ENCODE measurements around the gene MAML3. TPM values are rescaled to one million over a fixed set of nuclear protein-coding genes. Genes with fewer than 3 reads are reported as not detected.

The MAML3 gene
- total RNA-seq, 2 donors from 2014 or later = 2.6 to 5.8 TPM

DNA sequence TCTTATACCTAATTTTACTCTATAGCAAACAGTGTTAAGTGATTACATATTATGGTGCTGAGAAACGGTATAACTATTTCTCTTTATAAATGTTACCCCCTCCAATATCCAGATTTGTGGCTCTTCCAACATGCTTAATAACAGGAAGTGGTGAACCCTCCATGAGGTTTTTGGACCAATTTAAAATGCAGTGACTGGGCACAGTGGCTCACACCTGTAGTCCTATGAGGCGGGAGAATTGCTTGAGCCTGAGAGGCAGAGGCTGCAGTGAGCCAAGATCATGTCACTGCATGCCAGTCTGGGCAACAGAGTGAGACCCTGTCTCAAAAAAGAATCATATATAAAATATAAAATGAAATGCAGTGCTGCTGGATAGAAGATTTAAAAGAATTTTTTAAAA is 351.1 kb downstream of the MAML3 start:
- peaks cover 0 to 5% of the 10 kb centered on the region in 2 donors for H3K4me1 ChIP-seq
- H3K4me3 ChIP-seq = no peak overlapping the region
- no peak for DNase-seq (ENCODE audit: low spot score)
- H3K27me3 ChIP-seq = no peaks in the 10 kb centered on the region
- H3K9me3 ChIP-seq = no peaks in the 10 kb centered on the region
- no peaks in the 10 kb centered on the region for H3K36me3 ChIP-seq
- TF ChIP-seq, protein P1, sequence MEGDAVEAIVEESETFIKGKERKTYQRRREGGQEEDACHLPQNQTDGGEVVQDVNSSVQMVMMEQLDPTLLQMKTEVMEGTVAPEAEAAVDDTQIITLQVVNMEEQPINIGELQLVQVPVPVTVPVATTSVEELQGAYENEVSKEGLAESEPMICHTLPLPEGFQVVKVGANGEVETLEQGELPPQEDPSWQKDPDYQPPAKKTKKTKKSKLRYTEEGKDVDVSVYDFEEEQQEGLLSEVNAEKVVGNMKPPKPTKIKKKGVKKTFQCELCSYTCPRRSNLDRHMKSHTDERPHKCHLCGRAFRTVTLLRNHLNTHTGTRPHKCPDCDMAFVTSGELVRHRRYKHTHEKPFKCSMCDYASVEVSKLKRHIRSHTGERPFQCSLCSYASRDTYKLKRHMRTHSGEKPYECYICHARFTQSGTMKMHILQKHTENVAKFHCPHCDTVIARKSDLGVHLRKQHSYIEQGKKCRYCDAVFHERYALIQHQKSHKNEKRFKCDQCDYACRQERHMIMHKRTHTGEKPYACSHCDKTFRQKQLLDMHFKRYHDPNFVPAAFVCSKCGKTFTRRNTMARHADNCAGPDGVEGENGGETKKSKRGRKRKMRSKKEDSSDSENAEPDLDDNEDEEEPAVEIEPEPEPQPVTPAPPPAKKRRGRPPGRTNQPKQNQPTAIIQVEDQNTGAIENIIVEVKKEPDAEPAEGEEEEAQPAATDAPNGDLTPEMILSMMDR (IDR thresholded peaks at IDR 0.05) = no peak
- H3K27ac ChIP-seq = no peak overlapping the region

DNA sequence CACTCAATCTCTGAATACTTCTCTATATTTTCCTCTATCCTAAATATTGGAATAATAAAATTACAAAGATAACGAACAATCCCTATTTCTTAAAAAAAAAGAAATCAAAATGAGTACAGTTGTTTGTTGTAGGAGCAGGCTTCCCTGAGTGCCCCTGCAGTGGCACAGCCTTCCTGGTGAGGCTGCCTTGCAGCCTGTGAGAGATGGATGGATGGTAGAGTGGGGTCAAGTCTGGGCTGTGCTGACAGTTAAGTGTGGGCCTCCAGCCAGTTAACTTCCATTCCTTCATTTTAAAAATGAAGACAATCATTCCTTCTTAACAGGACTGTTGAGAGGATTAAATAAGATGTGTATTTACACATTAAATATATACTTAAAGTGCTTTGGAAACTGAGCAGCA is 351.5 kb downstream of the MAML3 start:
- Histone ChIP-seq H3K36me3 (no peaks in the 10 kb centered on the region), H3K4me1 (peaks cover 0 to 5% of the 10 kb centered on the region in 2 donors)
- TF ChIP-seq, protein P1 (IDR thresholded peaks at IDR 0.05) = no peak

DNA sequence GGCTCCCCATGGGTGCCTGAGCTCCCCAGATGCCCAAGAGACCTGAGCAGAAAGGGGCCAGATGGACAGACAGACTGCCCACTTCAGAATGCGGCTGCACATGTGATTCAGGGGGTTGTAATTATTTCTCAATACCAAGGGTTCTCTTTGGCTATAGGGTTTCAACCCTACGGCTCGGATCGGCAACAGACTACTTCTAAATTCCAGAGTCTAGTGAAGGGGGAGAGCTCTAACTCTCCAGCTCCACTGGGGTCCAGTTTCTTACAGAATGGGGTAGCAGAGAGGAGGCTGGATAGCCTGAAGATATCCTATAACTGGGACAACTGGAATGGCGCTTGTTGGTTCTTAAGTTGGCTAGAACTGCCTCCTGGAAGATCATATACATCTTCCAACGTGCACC is 352.1 kb downstream of the MAML3 start:
- Histone ChIP-seq H3K4me3 (no peak overlapping the region), H3K36me3 (no peaks in the 10 kb centered on the region), H3K27ac (no peak overlapping the region), H3K27me3 (no peaks in the 10 kb centered on the region), H3K9me3 (no peaks in the 10 kb centered on the region), H3K4me1 (peaks cover 0 to 5% of the 10 kb centered on the region in 2 donors)
- DNase-seq (ENCODE audit: low spot score) = no peak
- TF ChIP-seq, protein P1 (IDR thresholded peaks at IDR 0.05) = no peak

More for the DNA sequence above, 351.5 kb downstream of the MAML3 start:
- Histone ChIP-seq H3K27me3 (no peaks in the 10 kb centered on the region), H3K9me3 (no peaks in the 10 kb centered on the region), H3K27ac (no peak overlapping the region), H3K4me3 (no peak overlapping the region)
- DNase-seq (ENCODE audit: low spot score) = no peak

DNA sequence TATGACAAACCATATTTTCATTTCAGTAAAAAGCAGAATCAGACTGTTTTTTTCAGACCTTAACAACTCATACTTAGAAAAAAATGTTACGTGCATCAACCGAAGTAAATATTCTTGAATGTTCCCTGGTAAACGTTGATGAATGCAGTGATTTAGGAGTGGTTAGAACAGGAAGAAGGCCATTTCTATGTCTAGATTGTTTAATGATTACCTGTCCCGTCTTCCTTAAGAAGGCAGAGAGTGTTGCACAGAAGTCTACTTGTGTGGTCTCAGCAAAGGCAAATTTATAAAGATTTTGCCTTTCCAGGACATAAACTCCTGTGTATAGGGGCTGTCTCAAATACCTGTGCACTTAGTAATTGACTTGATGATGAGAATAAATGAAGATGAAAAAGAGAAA is 353.9 kb downstream of the MAML3 start:
- H3K36me3 ChIP-seq = no peaks in the 10 kb centered on the region
- no peaks in the 10 kb centered on the region for H3K9me3 ChIP-seq
- TF ChIP-seq, protein P1 (IDR thresholded peaks at IDR 0.05) = no peak
- H3K27ac ChIP-seq = no peak overlapping the region
- no peak for DNase-seq (ENCODE audit: low spot score)
- peaks cover 0 to 5% of the 10 kb centered on the region in 2 donors for H3K4me1 ChIP-seq
- no peaks in the 10 kb centered on the region for H3K27me3 ChIP-seq
- H3K4me3 ChIP-seq = no peak overlapping the region

DNA sequence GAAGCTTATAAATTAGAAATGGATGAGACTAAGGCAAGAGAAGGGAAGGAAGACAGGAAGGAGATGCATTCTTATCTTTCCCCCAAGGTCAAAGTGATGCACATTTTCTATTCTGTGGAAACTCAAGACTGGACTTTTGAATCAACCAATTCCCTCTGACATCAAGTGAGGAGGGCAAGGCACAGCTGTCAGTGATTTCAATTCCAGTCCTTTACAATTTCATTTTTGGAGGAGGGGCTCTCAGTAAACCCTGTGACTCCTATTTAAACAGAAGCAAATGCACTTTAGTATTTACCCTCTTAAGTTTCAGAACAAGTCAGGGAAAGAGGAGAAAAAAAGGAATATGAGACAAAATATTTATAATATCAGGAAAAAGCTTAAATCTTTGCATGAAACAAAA is 354.4 kb downstream of the MAML3 start:
- DNase-seq (ENCODE audit: low spot score) = no peak
- no peaks in the 10 kb centered on the region for H3K9me3 ChIP-seq
- no peaks in the 10 kb centered on the region for H3K36me3 ChIP-seq
- no peak overlapping the region for H3K4me3 ChIP-seq
- H3K27me3 ChIP-seq = no peaks in the 10 kb centered on the region
- H3K4me1 ChIP-seq = peaks cover 0 to 10% of the 10 kb centered on the region in 2 donors
- TF ChIP-seq, protein P1 (IDR thresholded peaks at IDR 0.05) = no peak
- H3K27ac ChIP-seq = no peak overlapping the region

DNA sequence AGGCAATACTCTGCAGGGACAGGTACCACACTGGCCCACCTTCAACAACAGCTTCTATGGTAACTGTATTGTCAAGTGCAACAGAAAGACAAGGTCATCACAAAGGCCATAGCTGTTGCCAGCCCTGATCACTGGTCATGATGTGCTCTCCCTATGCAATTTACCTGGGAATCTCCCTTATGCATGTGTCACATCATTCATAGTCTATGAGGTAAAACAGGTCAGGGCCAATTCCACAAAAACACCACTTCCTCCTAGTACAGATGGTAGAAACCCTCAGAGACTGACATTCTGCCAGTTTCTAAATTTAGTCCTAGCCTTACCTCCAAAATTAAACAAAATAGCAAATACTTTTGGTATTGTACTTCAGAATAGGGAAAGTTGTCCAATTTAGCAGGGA is 355.5 kb downstream of the MAML3 start:
- TF ChIP-seq, protein P1 (IDR thresholded peaks at IDR 0.05) = no peak
- H3K4me1 ChIP-seq = peaks cover 0 to 14% of the 10 kb centered on the region in 2 donors
- no peaks in the 10 kb centered on the region for H3K27me3 ChIP-seq
- no peak overlapping the region for H3K4me3 ChIP-seq
- H3K9me3 ChIP-seq = no peaks in the 10 kb centered on the region
- no peaks in the 10 kb centered on the region for H3K36me3 ChIP-seq
- DNase-seq (ENCODE audit: low spot score) = no peak
- no peak overlapping the region for H3K27ac ChIP-seq
